Uterus (tissue), 2 donors: ENCODE results near the gene LHX4.

Experiments used
- POLR2A ChIP-seq, 2 donors: fragments of 450-650 bp; IDR thresholded peaks; one replicate each; pipeline ENCODE4 v1.6.1; 2016; ENCODE audit warnings: antibody characterized with exemption in 2 of 2, mild to moderate bottlenecking in 1 of 2, moderate library complexity in 1 of 2
- TF ChIP-seq, protein P1 (sequence below), 4 experiments: fragments of 200-600 bp in 2 of 4; fragments of 450-650 bp in 2 of 4; sonication (generic) in 2 of 4; IDR thresholded peaks; one replicate each; pipeline ENCODE4 v1.5.1; 2016 to 2019; ENCODE audit warnings: antibody characterized with exemption in 4 of 4, mild to moderate bottlenecking in 2 of 4, moderate library complexity in 1 of 4

DNA sequence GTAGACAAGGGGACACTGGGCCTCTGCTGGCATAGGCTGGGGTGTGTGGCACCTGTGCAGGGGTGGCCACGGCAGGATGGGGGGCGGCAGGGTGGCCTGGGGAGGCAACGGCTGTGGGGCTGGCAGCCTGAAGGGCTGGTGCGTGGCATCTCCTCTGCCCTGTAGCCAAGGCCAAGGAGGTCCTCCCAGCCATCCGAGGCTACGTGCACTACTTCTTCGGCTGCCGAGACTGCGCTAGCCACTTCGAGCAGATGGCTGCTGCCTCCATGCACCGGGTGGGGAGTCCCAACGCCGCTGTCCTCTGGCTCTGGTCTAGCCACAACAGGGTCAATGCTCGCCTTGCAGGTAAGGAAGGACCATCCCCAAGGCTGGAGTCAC lies 36.0 kb upstream of the LHX4 start:
- TF ChIP-seq POLR2A (IDR thresholded peaks at IDR 0.05): no peak
- TF ChIP-seq, protein P1, sequence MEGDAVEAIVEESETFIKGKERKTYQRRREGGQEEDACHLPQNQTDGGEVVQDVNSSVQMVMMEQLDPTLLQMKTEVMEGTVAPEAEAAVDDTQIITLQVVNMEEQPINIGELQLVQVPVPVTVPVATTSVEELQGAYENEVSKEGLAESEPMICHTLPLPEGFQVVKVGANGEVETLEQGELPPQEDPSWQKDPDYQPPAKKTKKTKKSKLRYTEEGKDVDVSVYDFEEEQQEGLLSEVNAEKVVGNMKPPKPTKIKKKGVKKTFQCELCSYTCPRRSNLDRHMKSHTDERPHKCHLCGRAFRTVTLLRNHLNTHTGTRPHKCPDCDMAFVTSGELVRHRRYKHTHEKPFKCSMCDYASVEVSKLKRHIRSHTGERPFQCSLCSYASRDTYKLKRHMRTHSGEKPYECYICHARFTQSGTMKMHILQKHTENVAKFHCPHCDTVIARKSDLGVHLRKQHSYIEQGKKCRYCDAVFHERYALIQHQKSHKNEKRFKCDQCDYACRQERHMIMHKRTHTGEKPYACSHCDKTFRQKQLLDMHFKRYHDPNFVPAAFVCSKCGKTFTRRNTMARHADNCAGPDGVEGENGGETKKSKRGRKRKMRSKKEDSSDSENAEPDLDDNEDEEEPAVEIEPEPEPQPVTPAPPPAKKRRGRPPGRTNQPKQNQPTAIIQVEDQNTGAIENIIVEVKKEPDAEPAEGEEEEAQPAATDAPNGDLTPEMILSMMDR (IDR thresholded peaks at IDR 0.05): no peak
